NCI-H345 treated with DMSO at 0.1 percent for 48 hours (cell line): ENCODE measurements around the gene GAS7.
"Not testable (repeated sequence)": the region's sequence is repeated elsewhere in the genome, so short reads cannot be mapped to it uniquely, and the experiment has no call there.

ENCODE experiments used
- DNase-seq: peaks from one replicate; lab custom pipeline; 2025; ENCODE audit not compliant: unreplicated experiment; lab: John Stamatoyannopoulos, UW

Gene GAS7

DNA sequence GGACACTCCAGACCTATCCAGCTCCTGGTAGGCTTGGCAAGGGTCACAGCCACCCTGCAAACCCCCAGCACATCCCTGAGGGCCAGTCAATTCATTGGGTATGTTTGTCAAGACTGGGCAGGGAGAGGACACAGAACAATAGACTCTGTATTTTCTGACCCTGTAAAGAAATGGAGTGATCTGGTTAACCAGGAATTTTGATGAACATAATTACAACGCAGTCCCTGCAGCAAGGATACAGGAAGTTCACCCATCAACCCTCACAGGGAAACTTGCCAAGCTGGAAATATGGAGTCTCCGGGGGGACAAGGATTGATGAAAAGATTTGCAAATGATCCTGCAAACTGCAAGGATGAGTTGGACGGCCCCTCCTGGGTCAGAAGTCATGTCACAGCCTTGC is 167.3 kb downstream of the GAS7 start:
- no peak for DNase-seq

DNA sequence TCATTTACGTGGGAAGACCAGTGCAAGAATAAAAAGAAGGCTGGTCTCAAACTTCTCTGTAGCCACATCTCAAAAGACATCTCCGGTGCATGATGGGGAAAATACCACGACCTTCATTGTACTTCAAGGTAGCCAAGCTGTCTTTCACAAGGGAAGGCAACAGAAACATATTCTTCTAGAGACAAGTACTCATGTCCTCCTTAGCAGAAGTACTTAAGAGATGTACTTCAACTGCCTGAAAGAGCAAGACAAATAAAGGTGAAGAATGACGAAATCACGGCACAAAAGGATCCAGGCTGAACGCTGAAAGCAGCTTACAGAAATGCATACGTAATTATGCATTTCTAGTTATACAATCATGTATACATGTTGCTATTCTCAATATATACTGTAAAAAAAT is 169.3 kb downstream of the GAS7 start:
- no peak for DNase-seq

DNA sequence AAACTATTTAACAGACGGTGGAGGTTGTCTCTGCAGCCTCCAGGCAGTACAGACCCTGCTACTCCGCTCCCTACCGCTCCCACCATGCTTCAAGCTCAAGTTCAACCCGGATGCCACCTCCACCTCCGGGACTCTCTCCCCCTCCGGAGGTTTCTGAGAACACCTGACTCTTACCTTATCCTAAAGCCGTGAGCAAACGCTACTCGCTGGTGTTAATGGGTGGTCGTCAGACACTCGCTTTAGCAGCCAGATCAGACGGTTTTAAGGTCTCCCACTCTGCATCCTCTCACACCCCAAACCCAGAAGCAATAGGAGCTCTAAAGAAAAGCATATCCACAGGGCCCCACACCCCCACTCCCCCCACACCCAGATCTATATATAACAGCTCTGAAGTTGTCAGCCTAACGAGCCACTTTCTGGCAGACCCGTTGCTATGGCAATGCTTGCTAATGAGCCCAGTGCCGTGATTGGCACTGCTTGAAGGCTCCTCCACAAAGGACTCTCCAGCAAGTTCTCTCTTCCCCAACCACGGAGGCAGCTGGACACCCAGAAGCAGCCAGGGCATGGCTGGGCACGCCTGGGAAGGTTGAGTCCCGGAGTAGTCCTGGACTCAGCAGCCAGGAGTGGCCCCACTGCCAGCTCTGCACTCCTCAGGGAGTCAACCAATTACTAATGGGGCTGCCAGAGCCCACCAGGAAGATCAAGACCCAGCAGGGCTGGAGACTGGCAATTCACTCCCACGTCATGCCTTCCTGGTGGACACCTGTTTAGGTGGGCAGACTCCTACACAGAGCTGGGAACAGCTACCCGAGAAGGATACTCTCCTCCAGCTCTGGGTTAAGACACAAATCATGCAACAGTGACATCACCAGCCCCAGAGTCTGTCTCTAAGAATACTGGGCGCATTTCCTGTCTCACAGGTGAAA is 172.2 kb downstream of the GAS7 start:
- DNase-seq: no peak

DNA sequence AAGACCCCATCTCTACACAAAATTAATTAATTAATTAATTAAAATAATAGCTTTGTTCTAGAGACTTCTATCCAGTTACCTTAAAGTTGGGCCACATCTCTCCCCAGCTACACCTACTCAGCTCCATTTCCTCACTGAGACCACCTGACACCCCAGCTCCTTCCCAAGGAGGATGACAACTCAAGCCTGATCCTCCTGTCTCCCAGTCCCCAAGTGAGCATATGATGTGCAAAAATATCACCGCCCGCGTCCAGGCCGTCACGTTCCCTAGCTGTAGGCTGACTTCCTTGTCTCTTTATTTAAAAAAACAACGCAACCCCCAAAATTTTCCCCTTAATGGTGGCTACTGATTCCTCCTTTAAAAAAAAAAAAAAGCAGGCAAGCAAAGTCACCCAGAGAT is 173.2 kb downstream of the GAS7 start:
- no peak for DNase-seq

DNA sequence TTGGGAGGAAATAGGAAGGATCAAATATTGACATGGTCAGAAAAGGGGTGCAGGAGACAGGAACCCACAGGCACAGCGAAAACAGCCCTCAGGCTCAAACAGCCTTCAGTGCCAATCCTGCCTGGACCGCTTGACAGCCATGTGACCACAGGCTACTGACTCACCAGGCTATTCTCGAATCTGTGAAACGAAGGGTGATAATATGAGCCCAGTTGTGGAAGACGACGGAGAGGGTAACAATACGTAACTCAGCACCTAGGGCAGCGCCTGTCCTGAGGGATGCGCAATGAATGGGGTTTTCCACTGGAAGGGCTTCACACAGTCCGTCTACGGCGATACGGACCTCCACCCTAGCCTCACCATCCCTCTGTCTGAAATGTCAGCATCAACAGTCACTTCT is 176.0 kb downstream of the GAS7 start:
- DNase-seq: no peak

DNA sequence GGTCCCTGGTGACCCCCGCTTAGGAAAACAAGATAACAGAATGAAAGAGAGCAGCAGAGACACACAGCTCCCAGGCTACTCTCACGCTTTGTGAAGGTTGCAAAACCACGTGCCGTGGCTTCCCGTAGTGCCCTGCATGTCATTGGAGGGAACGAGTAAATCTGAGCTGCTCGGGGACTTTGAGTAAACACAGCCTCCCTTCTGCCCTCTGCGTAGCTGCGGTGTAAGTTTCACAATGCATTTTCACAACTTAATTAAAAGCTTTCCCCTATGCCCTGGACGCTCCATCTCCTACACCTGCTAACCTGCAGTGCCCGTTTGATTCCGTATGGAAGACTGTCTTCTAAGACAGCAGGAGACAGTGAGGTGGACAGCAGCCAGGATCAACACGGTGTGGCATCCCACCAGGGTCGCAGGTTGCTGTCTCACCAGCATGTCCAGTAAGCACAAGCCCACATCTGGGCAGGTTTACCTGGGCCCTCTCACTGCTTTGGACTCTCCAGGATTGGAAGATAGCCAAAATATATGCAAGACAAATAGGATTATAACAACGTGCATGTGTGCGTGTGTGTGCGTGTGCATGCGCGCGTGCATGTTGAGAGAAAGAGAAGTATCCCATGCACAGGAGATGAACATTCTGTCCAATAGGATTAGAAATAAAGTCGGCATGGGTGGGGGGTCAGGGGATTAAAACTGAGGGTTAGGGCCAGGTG is 177.0 kb downstream of the GAS7 start:
- no peak for DNase-seq

DNA sequence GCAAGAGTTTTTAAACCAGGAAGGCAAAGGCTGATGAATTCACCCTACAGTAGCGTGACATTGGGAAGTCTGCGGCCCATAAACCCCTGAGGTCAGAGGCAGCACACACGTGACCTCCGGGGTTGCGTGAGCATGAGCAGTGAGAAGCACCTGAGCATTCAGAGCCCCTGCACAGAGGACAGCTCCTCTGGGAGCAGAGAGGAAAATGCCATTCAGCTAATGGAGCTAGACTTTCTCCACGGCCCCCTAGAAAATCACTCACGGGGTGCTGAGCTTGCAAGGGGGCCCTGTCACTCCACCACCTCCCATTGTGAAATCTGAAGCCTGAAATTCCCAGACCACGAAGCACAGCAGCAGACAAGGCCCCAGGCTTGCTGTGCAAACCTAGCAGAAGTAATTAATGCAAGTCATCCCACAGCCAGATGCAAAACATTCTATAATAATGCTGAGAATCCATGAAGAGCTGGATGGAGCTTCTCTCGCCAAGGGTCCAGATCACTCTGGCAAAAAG is 178.4 kb downstream of the GAS7 start:
- DNase-seq: no peak

DNA sequence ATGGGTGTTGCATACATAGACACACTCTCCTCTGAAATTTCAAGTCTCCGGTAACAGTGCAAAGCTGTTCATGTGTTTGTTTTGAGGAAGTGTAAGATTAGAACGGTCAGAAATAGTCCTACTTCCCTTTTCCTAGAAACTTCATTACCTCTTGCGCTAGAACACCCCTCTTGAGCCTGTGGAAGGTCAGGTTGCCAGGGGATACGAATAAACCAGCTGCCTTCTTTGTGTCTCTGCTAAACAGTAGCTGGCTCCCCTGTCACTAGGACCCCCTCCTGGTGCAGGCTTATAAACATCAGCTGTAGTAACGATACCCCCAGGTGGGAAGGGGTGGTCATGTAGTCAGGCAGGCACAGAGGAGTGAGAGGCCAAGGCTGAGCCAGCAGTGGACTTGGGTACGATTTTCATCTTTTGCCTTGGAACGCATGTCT is 179.9 kb downstream of the GAS7 start:
- no peak for DNase-seq

DNA sequence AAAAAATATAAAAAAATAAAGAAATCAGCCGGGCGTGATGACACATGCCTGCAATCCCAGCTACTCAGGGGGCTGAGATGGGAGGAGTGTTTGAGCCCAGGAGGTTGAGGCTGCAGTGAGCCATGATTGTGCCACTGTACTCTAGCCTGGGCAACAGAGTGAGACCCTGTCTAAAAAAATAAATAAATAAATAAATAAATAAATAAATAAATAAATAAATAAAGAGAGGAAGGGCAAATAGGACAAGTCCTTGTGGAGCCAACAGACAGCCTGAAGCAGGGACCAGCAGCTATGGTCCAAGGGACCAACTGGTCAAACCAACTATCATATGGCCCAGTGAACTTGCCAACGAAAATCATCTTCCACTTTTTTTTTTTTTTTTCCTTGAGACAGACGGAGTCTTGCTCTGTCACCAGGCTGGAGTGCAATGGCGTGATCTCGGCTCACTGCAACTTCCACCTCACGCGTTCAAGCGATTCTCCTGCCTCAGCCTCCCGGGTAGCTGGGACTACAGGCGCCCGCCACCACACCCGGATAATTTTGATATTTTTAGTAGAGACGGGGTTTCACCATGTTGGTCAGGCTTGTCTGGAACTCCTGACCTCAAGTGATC is 181.3 kb downstream of the GAS7 start:
- not testable (repeated sequence) for DNase-seq

DNA sequence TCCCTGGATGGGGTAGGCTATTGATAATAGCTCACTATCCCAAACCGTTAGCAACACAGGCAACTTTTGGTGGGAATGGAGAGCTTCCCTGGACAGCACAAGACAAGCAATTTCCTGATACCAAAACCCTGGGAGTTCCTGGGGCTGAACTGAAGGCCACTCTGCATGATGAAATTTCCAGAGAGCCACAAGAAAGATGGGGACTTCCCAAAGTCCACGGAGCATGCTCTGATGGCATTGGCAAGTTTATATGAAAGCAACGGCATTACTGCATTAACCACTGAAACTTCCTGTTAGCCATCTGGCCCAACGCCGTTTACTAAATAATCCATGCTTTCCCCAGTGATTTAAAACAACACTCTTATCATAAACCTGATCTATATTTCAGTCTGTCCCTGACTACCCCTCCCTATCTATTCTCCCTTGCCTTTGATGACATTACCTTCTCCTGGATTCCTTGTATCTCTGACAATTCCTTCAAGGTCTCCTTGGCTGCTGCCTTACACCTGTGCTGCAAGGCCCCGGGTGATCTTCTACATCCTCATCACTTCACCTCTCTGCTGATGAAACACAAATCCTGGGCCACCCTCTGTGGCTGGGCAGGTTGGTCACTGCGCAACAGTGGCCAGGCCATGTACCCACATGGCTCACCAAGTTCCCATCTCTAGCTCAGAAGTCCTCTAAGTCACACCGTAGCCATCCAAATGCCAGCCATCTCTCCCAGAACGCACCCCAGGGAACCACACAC is 184.9 kb downstream of the GAS7 start:
- no peak for DNase-seq

DNA sequence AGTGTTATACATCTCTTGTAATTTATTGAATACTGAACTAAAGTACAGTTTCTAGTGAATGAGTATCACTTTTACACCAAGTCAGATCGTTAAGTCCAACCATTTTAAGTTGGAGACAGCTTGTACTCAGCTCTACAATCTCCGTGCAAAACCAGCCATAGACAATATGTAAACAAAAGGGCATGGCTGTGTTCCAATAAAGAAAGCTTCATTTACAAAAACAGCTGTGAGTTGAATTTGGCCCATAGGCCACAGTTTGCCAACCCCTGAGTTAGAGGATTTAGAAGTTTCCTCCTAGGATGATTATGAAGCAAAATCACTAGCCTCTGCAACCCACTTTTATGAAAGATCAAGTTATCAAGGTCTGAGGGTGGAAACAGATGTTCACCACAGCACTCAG is 187.7 kb downstream of the GAS7 start:
- no peak for DNase-seq

DNA sequence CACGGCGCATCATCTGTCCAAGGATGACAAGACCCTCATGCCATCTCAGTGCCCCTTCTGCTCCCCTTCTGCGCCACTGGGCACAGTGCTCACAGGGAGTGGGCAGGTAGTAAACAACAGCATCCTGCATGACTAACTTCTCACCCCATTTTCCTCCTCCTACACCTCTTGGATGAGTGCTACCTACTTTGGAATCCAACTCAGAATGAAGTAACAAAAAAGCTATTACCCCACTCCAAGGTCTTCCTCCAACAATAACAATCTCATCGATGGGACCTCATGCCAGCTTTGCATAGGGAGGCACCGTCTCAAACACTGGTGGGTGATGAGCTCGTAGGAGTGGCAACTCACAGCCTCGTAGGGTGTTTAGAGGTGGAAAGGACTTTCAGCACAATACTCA is 194.7 kb downstream of the GAS7 start:
- no peak for DNase-seq

DNA sequence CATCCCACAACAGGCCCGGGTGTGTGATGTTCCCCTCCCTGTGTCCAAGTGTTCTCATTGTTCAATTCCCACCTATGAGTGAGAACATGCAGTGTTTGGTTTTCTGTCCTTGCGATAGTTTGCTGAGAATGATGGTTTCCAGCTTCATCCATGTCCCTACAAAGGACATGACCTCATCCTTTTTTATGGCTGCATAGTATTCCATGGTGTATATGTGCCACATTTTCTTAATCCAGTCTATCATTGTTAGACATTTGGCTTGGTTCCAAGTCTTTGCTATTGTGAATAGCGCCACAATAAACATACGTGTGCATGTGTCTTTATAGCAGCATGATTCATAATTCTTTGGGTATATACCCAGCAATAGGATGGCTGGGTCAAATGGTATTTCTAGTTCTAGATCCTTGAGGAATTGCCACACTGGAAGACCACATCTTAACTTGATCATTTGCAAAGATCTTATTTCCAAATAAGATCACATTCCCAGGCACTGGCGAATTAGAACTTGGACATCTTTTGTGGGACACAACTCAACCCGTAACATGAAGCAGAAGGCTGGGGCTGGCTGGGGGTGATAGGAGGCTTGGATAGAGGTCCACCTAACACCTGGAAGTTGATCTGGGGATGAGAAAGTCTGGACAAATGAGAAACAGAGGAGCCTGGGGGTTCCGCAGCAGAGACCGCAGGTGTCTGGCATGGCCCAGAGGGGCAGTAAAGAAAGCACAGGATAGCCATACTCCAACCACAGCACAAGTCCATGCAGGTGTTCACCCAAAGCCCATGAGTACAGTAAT is 195.6 kb downstream of the GAS7 start:
- DNase-seq: not testable (repeated sequence)

DNA sequence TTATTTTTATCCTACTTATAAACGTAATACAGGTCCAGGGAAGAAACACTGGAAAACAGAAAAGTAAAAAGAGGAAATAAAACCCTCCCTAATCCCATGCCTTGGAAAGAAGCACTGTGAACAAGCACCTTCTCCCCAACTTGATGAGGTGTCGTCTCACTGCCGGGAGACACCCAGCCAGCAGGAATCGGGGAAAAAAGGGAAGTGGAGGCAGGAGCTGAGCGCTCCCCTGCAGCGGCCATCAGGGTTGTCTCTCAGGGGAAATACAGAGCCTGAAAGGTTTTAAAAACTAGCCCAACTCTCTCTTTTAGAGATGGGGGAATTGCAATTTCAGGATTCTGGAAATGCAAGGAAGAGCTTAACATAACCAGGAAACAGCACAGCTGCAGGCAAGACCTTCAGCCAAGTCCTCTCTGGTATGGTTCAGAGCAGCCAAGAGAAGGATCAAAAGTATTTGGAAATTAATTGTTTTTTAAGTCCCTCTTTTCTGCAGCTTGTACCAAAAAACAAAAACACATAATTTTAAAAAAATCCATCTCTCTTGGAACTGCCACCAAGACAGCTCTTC is 197.0 kb downstream of the GAS7 start:
- no peak for DNase-seq

DNA sequence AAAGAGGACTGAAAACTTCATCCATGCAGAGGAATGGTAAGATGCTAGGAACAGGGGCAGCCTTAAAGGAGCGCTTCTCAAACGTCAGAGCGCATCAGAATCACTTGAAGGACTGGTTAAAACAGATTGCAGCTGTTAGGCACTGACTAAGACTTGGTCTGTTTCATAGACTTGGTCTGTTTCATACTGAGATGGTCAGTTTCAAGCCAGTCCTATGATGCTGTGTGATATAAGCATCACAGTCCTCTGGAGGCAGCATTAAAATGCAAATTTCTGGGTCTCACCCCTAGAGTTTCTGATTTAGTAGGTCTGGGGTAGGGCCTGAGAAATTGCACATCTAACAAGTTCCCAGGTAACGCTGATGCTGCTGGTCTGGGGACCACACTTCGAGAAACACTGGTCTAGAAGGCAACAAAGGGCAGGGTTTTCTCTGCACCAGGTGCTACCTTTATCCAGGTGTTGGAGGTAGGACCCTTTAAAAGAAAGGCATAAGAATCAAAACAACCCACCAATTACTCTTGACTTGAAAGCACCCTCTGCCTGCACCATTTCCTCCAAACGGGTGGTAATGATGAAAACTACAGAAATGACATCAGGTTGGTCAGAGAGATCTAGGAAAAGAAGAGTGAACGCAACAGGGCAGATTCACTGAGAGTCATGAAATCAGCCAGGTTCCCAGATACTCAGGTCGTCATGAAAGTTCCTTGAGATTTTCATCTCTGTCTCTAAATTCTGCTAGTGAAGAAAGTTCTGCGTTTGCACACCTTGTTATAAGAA is 198.3 kb downstream of the GAS7 start:
- no peak for DNase-seq

DNA sequence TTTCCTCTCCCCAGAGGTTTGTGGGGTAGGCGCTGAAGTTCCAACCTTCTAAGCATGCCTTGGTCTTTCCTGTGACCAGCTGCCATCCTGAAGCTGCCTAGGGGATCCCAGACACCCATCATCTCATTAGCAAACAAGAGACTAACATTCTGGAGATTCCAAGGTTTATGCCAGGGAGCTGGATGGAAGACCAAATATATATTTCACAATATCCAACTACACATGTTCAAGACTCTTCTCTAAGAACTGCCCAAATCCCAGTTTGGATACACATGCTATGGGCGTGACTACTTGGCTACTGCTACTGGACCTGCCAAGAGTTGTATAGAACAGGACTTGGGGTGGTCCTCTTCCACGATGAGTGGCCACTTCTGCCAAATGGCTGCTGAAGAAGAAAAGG is 200.3 kb downstream of the GAS7 start:
- DNase-seq: no peak

DNA sequence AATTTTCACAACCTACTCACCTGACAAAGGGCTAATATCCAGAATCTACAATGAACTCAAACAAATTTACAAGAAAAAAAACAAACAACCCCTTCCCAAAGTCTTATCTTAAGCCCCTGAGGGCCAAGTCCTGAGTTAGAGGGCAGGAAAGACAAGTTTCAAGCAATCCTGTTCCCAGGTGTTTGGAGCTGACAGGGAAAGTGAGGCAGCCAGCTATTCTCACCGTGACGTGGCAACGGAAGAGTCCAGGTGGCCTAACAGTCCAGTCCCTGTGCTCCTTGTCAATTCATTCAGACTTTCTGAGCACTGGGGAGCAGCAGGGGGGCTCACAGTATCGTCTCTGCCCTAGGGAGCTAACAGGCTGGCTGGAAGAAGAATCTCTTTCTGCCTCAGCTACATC is 203.6 kb downstream of the GAS7 start:
- DNase-seq: no peak

DNA sequence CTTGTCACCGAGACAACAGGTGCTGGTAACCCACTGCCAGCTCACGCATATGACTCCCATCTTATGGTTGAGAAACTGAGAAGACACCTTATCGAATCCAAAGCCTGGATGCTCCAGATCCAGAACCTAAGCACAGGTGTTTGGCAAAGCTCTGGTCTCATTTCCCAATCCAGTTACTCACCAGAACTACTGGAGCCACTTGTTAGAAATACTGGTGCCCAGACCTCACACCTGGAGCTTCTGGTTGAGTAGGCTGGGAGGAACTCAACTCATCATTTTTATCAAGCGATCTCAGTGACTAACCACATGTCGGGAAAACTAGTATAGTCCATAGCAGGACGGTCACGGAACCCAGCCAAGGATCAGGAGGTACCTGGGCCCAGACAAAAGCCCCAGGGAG is 206.6 kb downstream of the GAS7 start:
- DNase-seq: no peak

DNA sequence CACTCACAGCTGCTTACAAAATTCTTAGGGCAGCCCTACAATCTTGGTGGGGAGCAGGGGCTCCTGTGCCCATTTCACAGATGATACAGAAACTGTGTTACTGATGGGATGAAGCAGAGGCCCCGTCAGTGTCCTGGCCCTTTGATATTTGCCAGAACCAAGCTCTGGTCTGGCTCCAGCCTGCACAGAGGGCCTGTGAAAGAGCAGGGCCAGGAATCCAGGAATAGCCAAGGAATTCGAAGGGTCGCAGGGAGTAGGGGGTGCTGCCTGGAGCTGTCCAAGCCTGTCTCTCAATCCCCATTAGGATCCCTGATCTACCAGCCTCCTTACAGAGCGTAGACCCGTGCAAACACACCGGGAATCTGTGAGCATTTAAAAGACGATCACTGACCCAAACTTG is 207.1 kb downstream of the GAS7 start:
- no peak for DNase-seq
